ENCODE measurements around the gene KLHL5. TPM values are rescaled to one million over a fixed set of nuclear protein-coding genes. Genes with fewer than 3 reads are reported as not detected.

Gene KLHL5
- total RNA-seq, 1 experiment from 2014 or later = 48.6 TPM

- DNase-seq (ENCODE audit: low read depth) = peak; percentile 35
Measured at GRCh38 chr4:39043861-39044363, 18.1 kb upstream of the KLHL5 start.

- peak; percentile 91 for DNase-seq (ENCODE audit: low read depth)
Measured at GRCh38 chr4:39044364-39044955, 17.6 kb upstream of the KLHL5 start.

- DNase-seq (ENCODE audit: low read depth) = no peak
Measured at GRCh38 chr4:39044956-39045826, 16.8 kb upstream of the KLHL5 start.

- DNase-seq (ENCODE audit: low read depth) = peak; percentile 40
Measured at GRCh38 chr4:39045827-39046221, 16.2 kb upstream of the KLHL5 start.

DNA sequence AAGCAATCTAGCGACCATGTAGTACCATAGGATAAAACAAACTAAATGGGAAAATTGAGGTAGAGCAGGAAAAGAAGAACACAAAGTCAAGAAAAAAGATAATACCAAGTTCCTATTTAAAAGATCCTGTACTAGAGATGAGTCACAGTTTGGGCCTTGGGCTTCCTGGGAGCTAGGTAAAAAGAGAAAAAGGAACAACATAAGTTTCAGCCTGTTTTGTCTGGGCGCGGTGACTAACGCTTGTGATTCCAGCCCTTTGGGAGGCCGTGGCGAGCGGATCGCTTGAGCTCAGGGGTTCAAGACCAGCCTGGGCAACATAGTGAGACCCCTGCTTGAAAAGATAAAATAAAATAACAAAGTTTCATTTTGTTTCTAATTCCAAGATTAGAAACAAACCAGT lies 15.8 kb upstream of the KLHL5 start:
- peak; percentile 36 for DNase-seq (ENCODE audit: low read depth)

DNA sequence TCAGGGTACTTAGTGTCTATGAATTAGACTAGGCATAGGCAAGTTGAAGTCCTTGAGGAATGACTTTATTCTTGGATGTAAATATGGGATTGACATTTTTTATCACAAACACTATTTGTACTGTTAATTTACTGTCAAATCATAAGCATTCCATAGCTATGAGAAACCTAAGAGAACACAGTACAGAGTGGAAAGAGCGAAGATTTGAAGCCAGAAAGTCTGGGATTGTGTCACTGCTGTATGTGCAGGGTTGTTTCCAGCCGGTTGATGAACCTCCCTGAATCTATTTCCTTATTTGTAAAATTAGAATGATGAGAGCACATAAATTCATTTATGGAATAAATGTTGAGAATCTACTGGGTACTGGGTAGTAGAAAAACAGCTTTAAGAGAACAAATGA lies 14.4 kb upstream of the KLHL5 start:
- no peak for DNase-seq (ENCODE audit: low read depth)

DNA sequence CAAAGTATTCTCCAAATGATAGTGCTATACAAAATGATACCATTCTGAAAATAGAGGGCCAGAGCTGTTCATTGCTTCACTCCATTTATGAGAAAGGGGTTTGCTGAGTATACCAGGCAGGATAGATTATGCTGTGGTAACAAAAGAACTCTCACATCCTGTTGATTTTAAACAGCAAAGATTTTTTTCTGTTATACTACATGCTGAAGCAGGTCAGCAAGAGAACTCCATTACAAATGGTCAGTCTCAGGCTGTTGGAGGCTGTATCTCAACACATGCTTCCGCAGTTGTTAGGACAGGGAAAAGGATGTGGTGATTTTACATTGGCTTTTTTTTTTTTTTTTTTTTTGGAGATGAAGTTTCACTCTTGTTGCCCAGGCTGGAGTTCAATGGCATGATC lies 13.7 kb upstream of the KLHL5 start:
- no peak for DNase-seq (ENCODE audit: low read depth)

DNA sequence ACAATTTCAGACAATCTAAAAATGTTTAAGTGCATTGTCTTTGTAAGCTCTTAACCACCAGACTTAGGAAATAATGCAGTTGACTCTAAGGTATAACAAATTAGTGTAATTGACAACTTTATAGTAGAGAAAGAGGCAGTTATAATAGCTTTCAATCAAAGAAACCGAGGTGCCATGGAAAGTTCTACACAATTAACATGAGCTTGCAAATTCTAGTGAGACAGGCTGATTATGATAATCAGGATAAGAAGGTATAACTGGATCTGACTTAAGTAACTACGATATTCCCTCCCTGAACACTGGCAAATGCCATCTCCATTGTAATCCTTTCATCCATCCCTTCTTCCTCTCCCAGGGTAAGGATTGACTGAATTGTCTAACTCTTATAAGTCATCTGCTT lies 11.4 kb upstream of the KLHL5 start:
- DNase-seq (ENCODE audit: low read depth) = no peak

- no peak for DNase-seq (ENCODE audit: low read depth)
Measured at GRCh38 chr4:39051492-39051891, 10.5 kb upstream of the KLHL5 start.

DNA sequence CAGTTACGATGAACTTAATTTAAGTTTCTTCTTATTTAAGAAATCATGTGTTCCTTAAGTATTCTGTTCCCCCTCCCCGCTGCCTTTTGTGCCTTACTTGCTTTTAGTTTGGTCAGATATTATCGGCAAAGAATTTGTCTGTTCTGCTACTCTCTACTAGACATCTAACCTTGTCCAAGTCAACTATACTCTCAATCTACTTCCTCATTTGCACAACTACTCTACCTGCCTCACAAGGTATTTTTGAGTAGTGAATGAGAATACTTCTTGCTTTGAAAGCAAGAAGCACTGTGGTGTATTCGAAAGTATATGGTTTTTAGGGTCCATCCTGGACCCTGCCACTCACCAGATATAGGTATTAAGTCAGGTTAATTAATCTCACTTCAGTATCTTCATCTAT lies 8.0 kb upstream of the KLHL5 start:
- no peak for DNase-seq (ENCODE audit: low read depth)

DNA sequence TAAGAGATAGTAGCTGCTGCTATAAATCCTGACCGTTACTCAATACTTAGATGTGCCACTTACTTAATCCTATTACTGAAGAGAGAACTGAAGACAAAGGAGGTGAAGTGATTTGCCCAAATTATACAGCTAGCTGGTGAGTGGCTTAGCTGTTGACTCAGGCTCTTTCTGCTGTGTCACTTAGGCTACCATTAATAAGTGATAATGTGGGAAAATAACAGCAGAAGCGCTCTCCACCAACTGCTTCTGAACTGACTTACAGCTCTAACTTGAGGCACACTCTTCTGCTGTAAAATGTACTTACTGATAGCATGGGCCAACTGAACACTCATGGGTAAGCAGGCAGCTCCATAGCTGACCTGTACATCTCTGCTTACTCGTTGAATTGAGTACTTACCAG lies 7.5 kb upstream of the KLHL5 start:
- no peak for DNase-seq (ENCODE audit: low read depth)

- no peak for DNase-seq (ENCODE audit: low read depth)
Measured at GRCh38 chr4:39056023-39056422, 6.0 kb upstream of the KLHL5 start.

GRCh38 chr4:39061457-39061856 lies 575 bp upstream of the KLHL5 start:
- no peak for DNase-seq (ENCODE audit: low read depth)

DNA sequence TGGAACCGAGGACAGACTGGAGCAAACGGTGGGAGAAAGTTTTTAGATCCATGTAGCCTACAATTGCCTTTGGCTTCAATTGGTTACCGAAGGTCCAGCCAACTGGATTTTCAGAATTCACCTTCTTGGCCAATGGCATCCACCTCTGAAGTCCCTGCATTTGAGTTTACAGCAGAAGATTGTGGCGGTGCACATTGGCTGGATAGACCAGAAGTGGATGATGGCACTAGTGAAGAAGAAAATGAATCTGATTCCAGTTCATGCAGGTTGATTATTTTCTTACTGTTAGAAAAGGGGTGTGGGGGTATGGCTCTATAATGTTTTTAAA lies 702 bp downstream of the KLHL5 start:
- DNase-seq (ENCODE audit: low read depth) = no peak

GRCh38 chr4:39063430-39063829 lies 1.4 kb downstream of the KLHL5 start:
- no peak for DNase-seq (ENCODE audit: low read depth)

DNA sequence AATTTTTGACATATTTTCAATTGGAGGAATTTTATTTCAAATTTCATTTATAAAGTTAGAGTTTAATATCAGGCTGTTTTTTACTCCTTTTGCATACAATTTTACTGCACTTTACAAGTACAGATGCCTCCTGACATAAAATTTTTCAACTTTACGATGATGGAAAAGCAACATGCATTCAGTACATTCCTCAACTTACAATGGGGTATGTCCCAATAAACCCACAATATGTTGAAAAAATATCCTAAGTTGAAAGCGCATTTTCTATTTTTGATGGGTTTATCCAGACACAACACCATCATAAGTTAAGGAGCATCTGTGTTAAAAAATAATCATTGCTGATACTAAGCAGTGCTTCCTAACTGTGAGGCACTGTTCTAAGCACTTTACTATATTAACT lies 4.3 kb downstream of the KLHL5 start:
- DNase-seq (ENCODE audit: low read depth) = no peak

GRCh38 chr4:39067031-39067430 lies 5.0 kb downstream of the KLHL5 start:
- DNase-seq (ENCODE audit: low read depth) = no peak

DNA sequence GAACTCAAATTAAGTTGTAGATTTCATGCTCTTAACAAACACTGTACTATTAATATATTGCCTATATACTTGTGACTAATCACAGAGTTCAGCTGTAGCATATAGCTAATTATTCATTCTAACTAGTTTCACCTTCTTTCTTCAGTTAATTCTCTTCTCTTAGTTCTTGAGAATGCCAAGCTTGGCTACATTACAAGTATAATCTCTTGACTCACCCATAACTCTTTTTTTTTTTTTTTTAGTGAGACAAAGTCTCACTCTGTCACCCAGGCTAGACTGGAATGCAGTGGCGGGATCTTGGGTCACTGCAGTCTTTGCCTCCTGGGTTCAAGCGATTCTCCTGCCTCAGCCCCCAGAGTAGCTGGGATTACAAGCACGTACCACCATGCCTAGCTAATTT lies 5.4 kb downstream of the KLHL5 start:
- no peak for DNase-seq (ENCODE audit: low read depth)

- DNase-seq (ENCODE audit: low read depth) = no peak
Measured at GRCh38 chr4:39068907-39069306, 6.9 kb downstream of the KLHL5 start.

DNA sequence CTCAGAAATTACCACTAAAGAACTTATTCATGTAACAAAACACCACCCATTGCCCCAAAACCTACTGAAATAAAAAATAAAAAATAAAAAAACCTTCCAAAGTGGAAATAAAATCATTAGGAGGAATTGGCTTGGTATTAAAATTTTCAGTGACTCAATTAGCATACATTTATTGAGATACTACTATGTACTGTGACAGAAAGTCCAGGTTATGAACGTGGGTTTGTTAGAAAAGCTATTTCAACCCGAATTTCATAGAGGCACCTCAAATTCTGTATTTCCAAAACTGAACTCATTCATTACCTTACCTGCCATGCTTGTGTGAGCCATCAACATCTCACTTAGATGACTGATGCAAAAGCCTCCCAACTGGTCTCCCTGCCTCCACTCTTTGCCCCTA lies 16.8 kb downstream of the KLHL5 start:
- DNase-seq (ENCODE audit: low read depth) = no peak

DNA sequence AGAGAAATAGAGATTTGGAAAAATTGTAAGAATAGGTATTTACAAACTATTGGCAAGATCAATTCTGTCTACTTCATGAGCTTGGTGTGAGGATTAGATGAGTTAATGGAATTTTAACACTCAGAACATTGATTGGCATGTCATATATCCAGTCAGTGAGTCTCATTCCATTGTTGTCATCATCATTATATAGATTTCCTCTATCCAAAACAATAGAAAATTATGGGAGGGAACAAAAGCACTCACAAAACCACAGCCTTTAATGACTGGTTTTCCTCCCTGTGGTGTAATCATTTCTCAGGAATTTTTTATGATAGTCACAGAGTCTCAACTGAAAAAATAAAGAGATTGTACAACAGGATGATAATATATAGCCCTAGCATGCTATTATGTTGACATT lies 21.1 kb downstream of the KLHL5 start:
- DNase-seq (ENCODE audit: low read depth) = peak; percentile 80

- peak; percentile 89 for DNase-seq (ENCODE audit: low read depth)
Measured at GRCh38 chr4:39085891-39086290, 23.9 kb downstream of the KLHL5 start.

- DNase-seq (ENCODE audit: low read depth) = no peak
Measured at GRCh38 chr4:39096847-39097246, 34.8 kb downstream of the KLHL5 start.
